ENCODE results near the gene SLC25A13. TPM values are rescaled to one million over a fixed set of nuclear protein-coding genes. Genes with fewer than 3 reads are reported as not detected.

SLC25A13 gene
- polyA plus RNA-seq, 1 of the 3 experiments (the other 2 are of a cell fraction) = 16.0 TPM

- CTCF ChIA-PET = interaction anchor here (0.9 to 1.3 kb wide), 2 partner anchors 8 to 16 kb away, joined by 3 to 4 read pairs; no protein-coding TSS in a partner anchor
- H3K9ac ChIP-seq = no peak overlapping the region
- no peaks in the 10 kb centered on the region for H3K4me1 ChIP-seq (ENCODE audit: control insufficient read depth in 1 of 2, insufficient read depth in 2 of 2, low read depth in 1 of 2, low read length in 1 of 2)
- POLR2A ChIA-PET = no interaction called here
- TF ChIP-seq MAX (IDR thresholded peaks at IDR 0.05; ENCODE audit: low read depth) = no peak
- TF ChIP-seq YY1 (IDR thresholded peaks at IDR 0.05; ENCODE audit: low read depth) = no peak
- TF ChIP-seq MEF2A (IDR thresholded peaks at IDR 0.05; ENCODE audit: borderline replicate concordance, low read depth) = no peak
- TF ChIP-seq TEAD4 (IDR thresholded peaks at IDR 0.05; ENCODE audit: borderline replicate concordance, insufficient read depth) = no peak
- no peak for TF ChIP-seq MXI1 (IDR thresholded peaks at IDR 0.05; ENCODE audit: low read depth, low read length)
- peaks cover 3% of the 10 kb centered on the region for H3F3A ChIP-seq (replicated peaks; ENCODE audit: insufficient read depth)
- no peaks in the 10 kb centered on the region for H3K79me2 ChIP-seq (ENCODE audit: insufficient read depth)
- H3K27me3 ChIP-seq (ENCODE audit: insufficient read depth) = no peaks in the 10 kb centered on the region
- WGBS (ENCODE audit: low lambda C conversion rate) = 96% methylated on average over 6 of the region's 6 CpGs
- no peak overlapping the region for H3K4me3 ChIP-seq (ENCODE audit: low read depth in 2 of 2, low read length in 1 of 2)
- no peak for DNase-seq
- H3K9me3 ChIP-seq = no peaks in the 10 kb centered on the region
- H3K27ac ChIP-seq (ENCODE audit: low read depth in 2 of 2, low read length in 1 of 2) = no peak overlapping the region
- peaks cover 54 to 57% of the 10 kb centered on the region in 2 experiments for H3K36me3 ChIP-seq (replicated peaks in 1 of 2; ENCODE audit: control insufficient read depth in 1 of 2, insufficient read depth in 2 of 2, low read length in 1 of 2)
- no peaks in the 10 kb centered on the region for H4K20me1 ChIP-seq (ENCODE audit: insufficient read depth)
- no peak overlapping the region for H3K4me2 ChIP-seq
- H2AFZ ChIP-seq (ENCODE audit: low read depth) = no peak overlapping the region
- H3K9me2 ChIP-seq = no peaks in the 10 kb centered on the region
These were observed 134.2 kb downstream of the SLC25A13 start for GRCh38 chr7:96187735-96188134.

- TF ChIP-seq, protein P1, sequence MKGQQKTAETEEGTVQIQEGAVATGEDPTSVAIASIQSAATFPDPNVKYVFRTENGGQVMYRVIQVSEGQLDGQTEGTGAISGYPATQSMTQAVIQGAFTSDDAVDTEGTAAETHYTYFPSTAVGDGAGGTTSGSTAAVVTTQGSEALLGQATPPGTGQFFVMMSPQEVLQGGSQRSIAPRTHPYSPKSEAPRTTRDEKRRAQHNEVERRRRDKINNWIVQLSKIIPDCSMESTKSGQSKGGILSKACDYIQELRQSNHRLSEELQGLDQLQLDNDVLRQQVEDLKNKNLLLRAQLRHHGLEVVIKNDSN (IDR thresholded peaks at IDR 0.05; ENCODE audit: borderline replicate concordance, low read depth) = no peak
- TF ChIP-seq GATA2 (CRISPR knock-in tag; IDR thresholded peaks at IDR 0.05) (no peak), GABPA (IDR thresholded peaks at IDR 0.05; ENCODE audit: low read depth) (no peak), CTCF (IDR thresholded peaks at IDR 0.05) (no peak), USF2 (IDR thresholded peaks at IDR 0.05; ENCODE audit: borderline replicate concordance, low read depth, low read length) (no peak), FOXM1 (IDR thresholded peaks at IDR 0.05; ENCODE audit: low read depth) (no peak)
- H3K27ac ChIP-seq (ENCODE audit: low read depth in 2 of 2, low read length in 1 of 2) = no peak overlapping the region
- CTCF ChIA-PET = interaction anchor here (1.1 kb wide), 1 partner anchor 167 kb away, joined by 3 read pairs; no protein-coding TSS in a partner anchor
- H3K4me3 ChIP-seq (ENCODE audit: low read depth in 2 of 2, low read length in 1 of 2) = no peak overlapping the region
- H4K20me1 ChIP-seq (ENCODE audit: insufficient read depth) = no peaks in the 10 kb centered on the region
- no peaks in the 10 kb centered on the region for H3K79me2 ChIP-seq (ENCODE audit: insufficient read depth)
- no peak overlapping the region for H2AFZ ChIP-seq (ENCODE audit: low read depth)
- WGBS (ENCODE audit: low lambda C conversion rate) = 93% methylated on average over 2 of the region's 2 CpGs
- H3F3A ChIP-seq (replicated peaks; ENCODE audit: insufficient read depth) = peaks cover 3% of the 10 kb centered on the region
- POLR2A ChIA-PET = no interaction called here
- peaks cover 46 to 56% of the 10 kb centered on the region in 2 experiments for H3K36me3 ChIP-seq (replicated peaks in 1 of 2; ENCODE audit: control insufficient read depth in 1 of 2, insufficient read depth in 2 of 2, low read length in 1 of 2)
- no peaks in the 10 kb centered on the region for H3K9me2 ChIP-seq
- DNase-seq = no peak
- H3K9me3 ChIP-seq = no peaks in the 10 kb centered on the region
- no peak overlapping the region for H3K4me2 ChIP-seq
- H3K27me3 ChIP-seq (ENCODE audit: insufficient read depth) = no peaks in the 10 kb centered on the region
- H3K4me1 ChIP-seq (ENCODE audit: control insufficient read depth in 1 of 2, insufficient read depth in 2 of 2, low read depth in 1 of 2, low read length in 1 of 2) = no peaks in the 10 kb centered on the region; a peak in 1 of 4 replicates
- H3K9ac ChIP-seq = no peak overlapping the region
These were observed 137.1 kb downstream of the SLC25A13 start for GRCh38 chr7:96184783-96185182.
